ENCODE results near the gene LRTM2. TPM values are rescaled to one million over a fixed set of nuclear protein-coding genes. Genes with fewer than 3 reads are reported as not detected.

LRTM2 gene
- total RNA-seq, 1 donor from 2014 or later, result not detected

GRCh38 chr12:1803736-1804135 is 16.6 kb upstream of the LRTM2 start:
- H3K4me3 ChIP-seq (ENCODE audit: low read depth, low read length), result no peak overlapping the region
- DNase-seq (ENCODE audit: low read depth), result no peak
- TF ChIP-seq CTCF (conservative IDR thresholded peaks at IDR 0.05; ENCODE audit: low read depth, low read length), result no peak

- no peak for DNase-seq (ENCODE audit: low read depth)
- no peak overlapping the region for H3K4me3 ChIP-seq (ENCODE audit: low read depth, low read length)
- no peak for TF ChIP-seq CTCF (conservative IDR thresholded peaks at IDR 0.05; ENCODE audit: low read depth, low read length)
These were observed 15.6 kb upstream of the LRTM2 start for GRCh38 chr12:1804545-1805332.

DNA sequence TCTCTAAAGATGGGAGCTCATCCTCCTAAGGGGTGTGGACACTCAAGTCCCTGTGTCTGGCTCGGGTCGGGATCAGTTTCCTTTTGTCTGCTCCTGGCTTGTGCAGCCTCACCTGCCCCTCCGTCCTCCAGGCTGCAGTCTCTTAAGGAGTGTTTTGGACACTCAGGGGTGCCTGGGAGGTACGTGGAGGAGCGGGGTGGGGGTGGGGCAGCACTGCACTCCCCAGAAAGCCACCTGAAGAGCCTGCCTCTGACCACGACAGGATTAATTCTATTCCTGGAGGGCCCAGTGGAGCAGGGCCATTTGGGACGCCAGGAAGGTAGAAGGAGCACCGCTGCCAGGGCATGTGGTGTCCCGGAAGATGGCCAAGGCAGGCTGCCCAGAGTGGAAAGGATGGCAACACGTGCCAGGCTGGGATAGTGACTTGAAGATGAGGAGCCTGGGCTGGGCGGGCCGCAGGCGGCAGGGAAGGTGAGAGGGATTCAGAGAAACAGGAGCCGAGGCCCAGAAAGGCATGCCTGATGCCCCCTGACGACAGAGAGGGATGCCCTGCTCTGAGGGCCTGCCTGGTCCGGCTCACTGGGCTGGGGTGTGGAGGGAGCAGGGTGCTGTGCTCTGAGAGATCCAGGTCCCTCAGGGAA is 14.8 kb upstream of the LRTM2 start:
- TF ChIP-seq CTCF (conservative IDR thresholded peaks at IDR 0.05; ENCODE audit: low read depth, low read length), result no peak
- no peak overlapping the region for H3K4me3 ChIP-seq (ENCODE audit: low read depth, low read length)
- DNase-seq (ENCODE audit: low read depth), result no peak

GRCh38 chr12:1806301-1807086 is 13.9 kb upstream of the LRTM2 start:
- TF ChIP-seq CTCF (conservative IDR thresholded peaks at IDR 0.05; ENCODE audit: low read depth, low read length), result no peak
- DNase-seq (ENCODE audit: low read depth), result no peak
- no peak overlapping the region for H3K4me3 ChIP-seq (ENCODE audit: low read depth, low read length)

DNA sequence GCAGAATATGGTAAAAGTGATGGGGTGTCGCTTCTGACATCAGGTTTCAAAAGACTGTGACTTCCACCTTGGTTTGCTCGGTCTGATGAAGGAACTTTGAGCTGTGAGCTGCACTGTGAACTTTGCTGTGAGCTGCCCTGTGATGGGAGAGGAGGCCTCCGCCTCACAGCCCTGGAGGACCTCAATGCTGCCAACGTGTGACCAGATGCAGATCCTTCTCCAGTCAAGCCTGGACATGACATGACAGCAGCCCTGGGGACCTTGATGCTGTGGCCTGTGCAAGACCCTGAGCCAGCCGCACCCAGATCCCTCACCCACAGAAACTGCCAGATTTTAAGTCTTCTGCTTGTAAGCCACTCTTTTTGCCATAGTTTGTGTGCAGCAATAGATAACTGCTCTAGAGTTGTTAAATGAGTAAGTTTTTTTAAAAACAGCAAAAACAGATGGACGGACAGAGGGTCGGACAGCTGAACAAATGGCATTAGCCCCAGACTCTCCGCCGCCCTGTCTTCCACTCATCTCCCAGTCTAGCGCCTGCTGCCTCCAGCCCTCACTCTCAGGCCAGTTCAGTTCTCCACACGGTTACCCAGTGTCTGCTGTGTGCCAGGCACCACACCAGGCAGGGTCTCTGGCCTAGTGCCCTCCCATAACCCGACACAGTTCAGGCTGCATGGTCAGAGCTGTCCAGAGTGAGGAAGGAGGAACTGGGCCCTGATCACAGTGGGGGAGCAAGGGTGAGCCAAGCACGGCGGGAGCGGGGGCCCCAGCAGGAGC is 13.1 kb upstream of the LRTM2 start:
- no peak for DNase-seq (ENCODE audit: low read depth)
- no peak overlapping the region for H3K4me3 ChIP-seq (ENCODE audit: low read depth, low read length)
- no peak for TF ChIP-seq CTCF (conservative IDR thresholded peaks at IDR 0.05; ENCODE audit: low read depth, low read length)

DNA sequence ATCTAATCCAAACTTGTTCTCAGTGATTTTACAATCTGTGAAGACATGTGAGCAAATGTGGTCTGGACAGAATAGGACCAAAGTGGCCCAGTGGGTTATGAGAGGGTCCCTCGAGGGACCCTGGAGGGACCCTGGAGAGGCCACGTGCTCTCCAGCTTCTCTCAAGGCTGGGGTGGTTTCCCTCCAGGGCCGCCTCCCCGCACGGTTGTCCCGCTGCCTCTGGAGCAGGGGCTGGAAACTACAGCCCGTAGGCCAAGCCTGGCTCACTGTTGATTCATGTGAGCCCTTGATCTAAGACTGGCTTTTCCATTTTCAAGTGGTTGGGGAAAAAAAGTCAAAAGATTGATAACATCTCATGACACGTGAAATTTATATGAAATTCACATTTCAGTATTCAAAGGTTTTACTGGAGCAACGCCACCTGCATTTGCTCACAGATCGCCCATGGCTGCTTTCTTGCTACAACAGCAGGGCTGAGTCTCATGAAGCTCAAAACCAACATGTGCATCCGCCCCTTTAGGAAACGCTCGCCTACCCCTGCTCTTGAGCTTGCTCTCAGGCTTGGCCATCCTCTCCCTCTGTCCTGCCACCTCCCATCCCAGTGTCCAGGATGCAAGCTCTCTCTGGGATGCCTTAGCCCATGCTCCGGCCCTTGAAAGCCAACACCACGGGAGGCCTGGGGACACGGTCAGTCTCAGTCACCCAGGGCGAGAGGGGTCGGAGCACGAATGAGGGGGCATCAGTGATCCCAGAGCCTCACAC is 12.1 kb upstream of the LRTM2 start:
- DNase-seq (ENCODE audit: low read depth), result no peak
- H3K4me3 ChIP-seq (ENCODE audit: low read depth, low read length), result no peak overlapping the region
- no peak for TF ChIP-seq CTCF (conservative IDR thresholded peaks at IDR 0.05; ENCODE audit: low read depth, low read length)

All from epithelial cell of proximal tubule (primary cell).